ENCODE data around the gene PSME1. TPM values are rescaled to one million over a fixed set of nuclear protein-coding genes. Genes with fewer than 3 reads are reported as not detected.

The PSME1 gene
- total RNA-seq (2012; rRNA removed) (42.8 and 55.3 TPM in 2 replicates), polyA plus RNA-seq (2012; rRNA removed) (97.9 and 106 TPM in 2 replicates), Bru-seq, nascent RNA (percentile 72 among the genes with signal in this experiment), BruChase-seq, experiment 1, labeled RNA remaining after a 6-hour chase (percentile 68 among the genes with signal in this experiment), BruChase-seq, experiment 2, labeled RNA remaining after a 2-hour chase (percentile 59 among the genes with signal in this experiment)
- polyA plus RNA-seq (2012; cell fraction: cytosol; rRNA removed), result 63.5 and 137 TPM in 2 replicates
- polyA plus RNA-seq (2012; cell fraction: nucleus; rRNA removed; ENCODE audit: low replicate concordance), result 39.9 and 96.7 TPM in 2 replicates
- long read RNA-seq, transcript PSME1-201 (11 exons, 1,006 nt), result major isoform, 71 of 175 reads
- long read RNA-seq, partial matches to known transcripts, result 93 of 175 reads
- long read RNA-seq, other reads (novel, unspliced or antisense), result 10 of 175 reads

GRCh38 chr14:24135834-24136683 lies at the start of gene PSME1:
Gene PSME1 (plus strand): TSS chr14:24136194. CDS start chr14:24136263, 69 bp downstream.
- Histone ChIP-seq H3K27ac (ENCODE audit: insufficient read depth, low read length) (peak within 1 kb of the TSS; percentile 79), H2BK15ac (ENCODE audit: low read depth, low read length) (no peak within 1 kb of the TSS), H2AFZ (replicated peaks; ENCODE audit: low read length, poor library complexity) (peak within 1 kb of the TSS; percentile 99), H3K4me3 (ENCODE audit: insufficient read depth, low read depth, low read length) (peak within 1 kb of the TSS; percentile 97), H4K8ac (ENCODE audit: low read depth in 2 of 2, low read length in 2 of 2) (peak within 1 kb of the TSS in 1 of 2 experiments; percentile 77; a peak in 2 of 4 replicates), H2AK9ac (replicated peaks; ENCODE audit: low read depth, low read length, poor library complexity) (peak within 1 kb of the TSS; percentile 82), H4K5ac (ENCODE audit: low read depth, low read length) (no peak within 1 kb of the TSS), H2BK20ac (ENCODE audit: low read depth, low read length) (no peak within 1 kb of the TSS), H3K56ac (ENCODE audit: extremely low read depth, insufficient read depth, low read length) (peak within 1 kb of the TSS; percentile 64; the same call in 1 of the 2 replicates), H3K18ac (ENCODE audit: low read depth, low read length) (no peak within 1 kb of the TSS), H3K9me3 (ENCODE audit: control insufficient read depth, insufficient read depth, low read length) (no peaks in the 10 kb centered on the region), H3K14ac (replicated peaks; ENCODE audit: low read depth, low read length) (peak within 1 kb of the TSS; percentile 73), H3K9me1 (ENCODE audit: insufficient read depth, low read length) (peaks cover 19% of the 10 kb centered on the region), H3K79me1 (ENCODE audit: low read depth in 1 of 2, low read length in 2 of 2) (peaks cover 17 to 44% of the 10 kb centered on the region in 2 experiments; a peak in 3 of 4 replicates), H3K4ac (ENCODE audit: low read depth, low read length) (peak within 1 kb of the TSS; percentile 71), H4K20me1 (ENCODE audit: insufficient read depth, low read length) (peaks cover 17% of the 10 kb centered on the region), H3K27me3 (ENCODE audit: control insufficient read depth, insufficient read depth, low read length) (no peaks in the 10 kb centered on the region), H2BK5ac (ENCODE audit: low read depth, low read length, poor library complexity, severe bottlenecking) (peak within 1 kb of the TSS; percentile 78), H4K91ac (ENCODE audit: insufficient read depth, low read depth, low read length) (peak within 1 kb of the TSS; percentile 81), H3K4me1 (ENCODE audit: control insufficient read depth, insufficient read depth, low read length) (peaks cover 11% of the 10 kb centered on the region), H2AK5ac (ENCODE audit: low read depth, low read length) (peak within 1 kb of the TSS; percentile 59), H2BK120ac (ENCODE audit: low read depth, low read length) (peak within 1 kb of the TSS; percentile 32), H3K9ac (ENCODE audit: low read depth, low read length) (peak within 1 kb of the TSS; percentile 72), H3K4me2 (ENCODE audit: low read depth, low read length) (peak within 1 kb of the TSS; percentile 92), H3K36me3 (ENCODE audit: control insufficient read depth, insufficient read depth, low read length) (peaks cover 23% of the 10 kb centered on the region), H3K23ac (ENCODE audit: low read depth, low read length) (peak within 1 kb of the TSS; percentile 88)
- 1% methylated on average over 33 of the region's 75 CpGs; no CpG with 5 or more reads in 1 of the 2 experiments for WGBS, 2 experiments (ENCODE audit: extremely low coverage in 2 of 2, insufficient read length in 1 of 2)
- intact Hi-C loops (cut with micrococcal nuclease) (no loop called here), dilution Hi-C loops (cut with HindIII; ENCODE audit: low sequenced_read_pairs, unreplicated experiment) (no loop called here), in situ Hi-C loops (cut with MboI; ENCODE audit: low sequenced_read_pairs) (loop anchor here (10.0 to 25.0 kb wide), 3 partner anchors 299 to 1049 kb away; partner anchors contain the start of genes ACIN1, BCL2L2, C14orf119 and PABPN1)
- TF ChIP-seq POLR2A (IDR thresholded peaks at IDR 0.05; ENCODE audit: low read depth, low read length) (no peak), MAZ (IDR thresholded peaks at IDR 0.05; ENCODE audit: borderline replicate concordance, low read depth, low read length) (peak; percentile 77), SMC3 (IDR thresholded peaks at IDR 0.05; ENCODE audit: low read depth, low read length) (no peak), MXI1 (IDR thresholded peaks at IDR 0.05; ENCODE audit: borderline replicate concordance, low read depth, low read length) (peak; percentile 58; the same call in 1 of the 2 replicates)
- ChIA-PET POLR2A (ENCODE audit: unreplicated experiment) (interaction anchor here (0.6 to 1.0 kb wide), 3 partner anchors 11 to 22 kb away, joined by 3 to 7 read pairs (median 3); partner anchors contain the start of genes DCAF11 and RNF31), CTCF (interaction anchor here (0.9 to 1.5 kb wide), 3 partner anchors 9 to 78 kb away, joined by 3 to 4 read pairs (median 3); no protein-coding TSS in a partner anchor)
- no TSS peak for BruUV-seq (replicated peaks)
- DNase-seq (peak; percentile 82), ATAC-seq (ENCODE audit: low read depth) (peak; percentile 99)

All from IMR-90 (cell line).